Right atrium auricular region (tissue), 2 donors: ENCODE results near the gene ZNF275. TPM values are rescaled to one million over a fixed set of nuclear protein-coding genes. Genes with fewer than 3 reads are reported as not detected.

ENCODE experiments used
- DNase-seq: peaks from one replicate; pipeline ENCODE4 v3.0.0-alpha.2; 2019; ENCODE audit warnings: low spot score
- H3K27ac ChIP-seq, 2 donors: fragments of 200-600 bp; sonication (generic); 1 replicate in 1 of 2; 2 replicates in 1 of 2; pipeline ENCODE4 v1.5.1; 2016 to 2019
- H3K27me3 ChIP-seq, 2 donors: fragments of 200-600 bp; sonication (generic); one replicate each; pipeline versions ENCODE4 v1.5.1 to v1.6.0; 2017 to 2019
- H3K36me3 ChIP-seq: fragments of 200-600 bp; sonication (generic); one replicate; pipeline ENCODE4 v1.5.1; 2016
- H3K4me1 ChIP-seq, 2 donors: fragments of 200-600 bp; sonication (generic); one replicate each; pipeline versions ENCODE4 v1.5.1 to v1.6.0; 2017 to 2019
- H3K4me3 ChIP-seq, 2 donors: fragments of 200-600 bp; sonication (generic); 1 replicate in 1 of 2; 2 replicates in 1 of 2; pipeline ENCODE4 v1.5.1; 2017 to 2019; ENCODE audit warnings: mild to moderate bottlenecking in 1 of 2, moderate library complexity in 1 of 2
- H3K9me3 ChIP-seq, 2 donors: fragments of 200-600 bp; sonication (generic); one replicate each; pipeline ENCODE4 v1.5.1; 2019
- CTCF ChIP-seq, 2 donors: fragments of 200-600 bp; sonication (generic); IDR thresholded peaks; one replicate each; pipeline ENCODE4 v1.5.1; 2019; ENCODE audit warnings: antibody characterized with exemption in 2 of 2
- total RNA-seq, 2 donors: library from RNA; depleted of rRNA; stranded (reverse); fragments of >200 nt; gene quantifications; one replicate each; pipeline ENCODE4 v1.1.0, GENCODE V29; 2016

Gene ZNF275
- total RNA-seq, 2 donors from 2014 or later, result 5.9 to 7.2 TPM

GRCh38 chrX:153395613-153396319, 61.8 kb downstream of the ZNF275 start:
- no peaks in the 10 kb centered on the region for H3K4me1 ChIP-seq
- no peak for DNase-seq
- H3K9me3 ChIP-seq, result no peaks in the 10 kb centered on the region

GRCh38 chrX:153396320-153397195, 62.6 kb downstream of the ZNF275 start:
- DNase-seq, result no peak
- no peaks in the 10 kb centered on the region for H3K36me3 ChIP-seq
- no peak for TF ChIP-seq CTCF (IDR thresholded peaks at IDR 0.05)

More at GRCh38 chrX:153395613-153396319, 61.8 kb downstream of the ZNF275 start:
- TF ChIP-seq CTCF (IDR thresholded peaks at IDR 0.05), result no peak
- Histone ChIP-seq H3K4me3 (no peak overlapping the region), H3K36me3 (no peaks in the 10 kb centered on the region), H3K27ac (no peak overlapping the region), H3K27me3 (no peaks in the 10 kb centered on the region)

GRCh38 chrX:153397256-153397960, 63.5 kb downstream of the ZNF275 start:
- Histone ChIP-seq H3K36me3 (no peaks in the 10 kb centered on the region), H3K9me3 (no peaks in the 10 kb centered on the region), H3K27ac (no peak overlapping the region), H3K27me3 (no peaks in the 10 kb centered on the region), H3K4me3 (no peak overlapping the region), H3K4me1 (no peaks in the 10 kb centered on the region)
- no peak for TF ChIP-seq CTCF (IDR thresholded peaks at IDR 0.05)
- DNase-seq, result no peak

More at GRCh38 chrX:153396320-153397195, 62.6 kb downstream of the ZNF275 start:
- Histone ChIP-seq H3K4me1 (no peaks in the 10 kb centered on the region), H3K27ac (no peak overlapping the region), H3K9me3 (no peaks in the 10 kb centered on the region), H3K4me3 (no peak overlapping the region), H3K27me3 (no peaks in the 10 kb centered on the region)

- H3K36me3 ChIP-seq, result no peaks in the 10 kb centered on the region
- DNase-seq, result no peak
- no peaks in the 10 kb centered on the region for H3K9me3 ChIP-seq
- no peak overlapping the region for H3K27ac ChIP-seq
- H3K27me3 ChIP-seq, result no peaks in the 10 kb centered on the region
- no peaks in the 10 kb centered on the region for H3K4me1 ChIP-seq
- no peak for TF ChIP-seq CTCF (IDR thresholded peaks at IDR 0.05)
- no peak overlapping the region for H3K4me3 ChIP-seq
Observed at GRCh38 chrX:153398275-153398960, 64.5 kb downstream of the ZNF275 start.
